Tibial artery (tissue), 4 donors: ENCODE results near the gene RNF31.

Source experiments
- DNase-seq, 2 donors: peaks; one replicate each; pipeline ENCODE4 v3.0.0-alpha.2; 2019
- H3K27ac ChIP-seq, 2 donors: fragments of 200-600 bp; sonication (generic) in 1 of 2; 1 replicate in 1 of 2; 2 replicates in 1 of 2; pipeline ENCODE4 v1.5.1; 2018 to 2019; ENCODE audit warnings: mild to moderate bottlenecking in 1 of 2
- H3K27me3 ChIP-seq, 2 donors: fragments of 200-600 bp; sonication (generic) in 1 of 2; one replicate each; pipeline versions ENCODE4 v1.5.1 to v1.6.0; 2016 to 2019
- H3K36me3 ChIP-seq, 3 donors: fragments of 200-600 bp; sonication (generic) in 2 of 3; one replicate each; pipeline ENCODE4 v1.5.1; 2016 to 2019; ENCODE audit warnings: mild to moderate bottlenecking in 2 of 3
- H3K4me1 ChIP-seq, 4 donors: fragments of 200-600 bp; sonication (generic) in 2 of 4; 1 replicate in 3 of 4; 2 replicates in 1 of 4; pipeline ENCODE4 v1.5.1; 2016 to 2019
- H3K4me3 ChIP-seq, 2 donors: fragments of 200-600 bp; sonication (generic) in 1 of 2; 1 replicate in 1 of 2; 2 replicates in 1 of 2; pipeline ENCODE4 v1.5.1; 2018 to 2019; ENCODE audit warnings: mild to moderate bottlenecking in 2 of 2
- H3K9me3 ChIP-seq, 3 donors: fragments of 200-600 bp; sonication (generic) in 1 of 3; one replicate each; pipeline ENCODE4 v1.5.1; 2016 to 2019
- intact Hi-C: fragments of 100-400 bp; cut with DNase I; formaldehyde crosslinking; loops from one replicate; pipeline ENCODE4 v1.15.0; 2023; ENCODE audit warnings: low total_unique reads
- TF ChIP-seq, protein P1 (sequence below), 2 experiments: fragments of 200-600 bp in 1 of 2; fragments of 450-650 bp in 1 of 2; IDR thresholded peaks; one replicate each; pipeline ENCODE4 v1.5.1; 2017 to 2019; ENCODE audit warnings: antibody characterized with exemption in 2 of 2, mild to moderate bottlenecking in 1 of 2, moderate library complexity in 1 of 2

RNF31 gene

DNA sequence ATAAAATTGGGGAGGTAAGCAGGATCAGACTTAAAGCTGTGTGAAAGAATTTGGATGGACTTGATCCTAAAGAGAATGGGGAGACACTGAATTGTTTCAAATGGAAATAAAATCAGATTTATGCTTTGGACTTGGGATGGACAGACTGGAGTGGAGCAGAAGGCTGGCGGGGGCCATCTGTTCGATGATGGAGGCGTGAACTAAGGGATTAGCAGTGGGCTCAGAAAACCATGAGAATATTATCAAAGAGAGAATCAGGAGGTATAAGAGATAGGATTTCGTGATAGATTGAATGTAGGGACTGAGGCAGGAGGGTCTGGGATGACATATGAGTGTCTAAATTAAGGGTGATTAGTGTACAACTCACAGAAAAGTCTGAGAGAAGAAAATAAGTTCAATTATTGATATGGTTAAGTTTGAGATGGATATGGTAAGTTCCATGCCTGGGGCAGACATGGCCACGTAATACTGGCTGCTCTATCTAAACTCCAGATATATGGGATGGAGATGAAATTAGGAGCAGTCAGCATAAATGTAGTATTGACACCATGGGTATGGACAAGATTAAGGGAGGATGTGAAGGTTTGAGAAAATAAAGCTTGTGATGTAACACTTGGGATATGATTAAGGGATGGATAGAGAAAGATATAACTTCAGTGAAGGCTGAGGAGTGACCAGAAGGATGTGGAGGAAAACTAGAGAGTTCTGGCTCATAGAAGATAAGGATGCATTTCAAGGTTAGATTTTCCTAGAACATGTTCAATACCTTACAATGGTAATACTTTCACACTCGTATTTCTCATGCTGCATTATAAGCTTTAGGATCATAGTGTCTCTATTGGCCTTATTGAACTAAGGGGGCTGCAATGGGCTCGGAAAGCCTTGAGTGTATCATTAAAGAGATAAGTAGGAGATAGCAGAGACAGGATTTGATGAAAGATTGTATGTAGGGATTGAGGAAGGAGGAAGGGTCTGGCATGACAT is 57.2 kb downstream of the RNF31 start:
- H3K4me3 ChIP-seq, result no peak overlapping the region
- TF ChIP-seq, protein P1, sequence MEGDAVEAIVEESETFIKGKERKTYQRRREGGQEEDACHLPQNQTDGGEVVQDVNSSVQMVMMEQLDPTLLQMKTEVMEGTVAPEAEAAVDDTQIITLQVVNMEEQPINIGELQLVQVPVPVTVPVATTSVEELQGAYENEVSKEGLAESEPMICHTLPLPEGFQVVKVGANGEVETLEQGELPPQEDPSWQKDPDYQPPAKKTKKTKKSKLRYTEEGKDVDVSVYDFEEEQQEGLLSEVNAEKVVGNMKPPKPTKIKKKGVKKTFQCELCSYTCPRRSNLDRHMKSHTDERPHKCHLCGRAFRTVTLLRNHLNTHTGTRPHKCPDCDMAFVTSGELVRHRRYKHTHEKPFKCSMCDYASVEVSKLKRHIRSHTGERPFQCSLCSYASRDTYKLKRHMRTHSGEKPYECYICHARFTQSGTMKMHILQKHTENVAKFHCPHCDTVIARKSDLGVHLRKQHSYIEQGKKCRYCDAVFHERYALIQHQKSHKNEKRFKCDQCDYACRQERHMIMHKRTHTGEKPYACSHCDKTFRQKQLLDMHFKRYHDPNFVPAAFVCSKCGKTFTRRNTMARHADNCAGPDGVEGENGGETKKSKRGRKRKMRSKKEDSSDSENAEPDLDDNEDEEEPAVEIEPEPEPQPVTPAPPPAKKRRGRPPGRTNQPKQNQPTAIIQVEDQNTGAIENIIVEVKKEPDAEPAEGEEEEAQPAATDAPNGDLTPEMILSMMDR (IDR thresholded peaks at IDR 0.05), result no peak
- H3K27ac ChIP-seq, result no peak overlapping the region
- intact Hi-C loops, result no loop called here
- H3K27me3 ChIP-seq, result no peaks in the 10 kb centered on the region
- peaks cover 38 to 52% (median 41%) of the 10 kb centered on the region in 3 donors for H3K36me3 ChIP-seq
- H3K4me1 ChIP-seq, result no peaks in the 10 kb centered on the region
- peak in 1 of 2 donors; percentile 11 for DNase-seq
- H3K9me3 ChIP-seq, result no peaks in the 10 kb centered on the region

GRCh38 chr14:24206260-24207103 is 59.2 kb downstream of the RNF31 start:
- intact Hi-C loops, result no loop called here
- no peaks in the 10 kb centered on the region for H3K4me1 ChIP-seq
- H3K27me3 ChIP-seq, result no peaks in the 10 kb centered on the region
- no peak overlapping the region for H3K27ac ChIP-seq
- DNase-seq, result peak in 1 of 2 donors; percentile 53
- H3K4me3 ChIP-seq, result no peak overlapping the region
- peaks cover 48 to 68% (median 53%) of the 10 kb centered on the region in 3 donors for H3K36me3 ChIP-seq
- TF ChIP-seq, protein P1 (IDR thresholded peaks at IDR 0.05), result no peak
- no peaks in the 10 kb centered on the region for H3K9me3 ChIP-seq

DNA sequence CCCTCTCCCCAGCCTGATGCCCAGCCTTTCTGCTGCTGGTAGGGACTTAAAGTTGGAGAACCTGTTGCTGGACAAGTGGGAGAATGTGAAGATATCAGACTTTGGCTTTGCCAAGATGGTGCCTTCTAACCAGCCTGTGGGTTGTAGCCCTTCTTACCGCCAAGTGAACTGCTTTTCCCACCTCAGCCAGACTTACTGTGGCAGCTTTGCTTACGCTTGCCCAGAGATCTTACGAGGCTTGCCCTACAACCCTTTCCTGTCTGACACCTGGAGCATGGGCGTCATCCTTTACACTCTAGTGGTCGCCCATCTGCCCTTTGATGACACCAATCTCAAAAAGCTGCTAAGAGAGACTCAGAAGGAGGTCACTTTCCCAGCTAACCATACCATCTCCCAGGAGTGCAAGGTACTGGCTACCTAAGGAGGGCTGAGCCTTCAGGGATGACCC is 59.8 kb downstream of the RNF31 start:
- H3K4me3 ChIP-seq, result no peak overlapping the region
- peaks cover 47 to 66% (median 52%) of the 10 kb centered on the region in 3 donors for H3K36me3 ChIP-seq
- intact Hi-C loops, result no loop called here
- no peaks in the 10 kb centered on the region for H3K9me3 ChIP-seq
- TF ChIP-seq, protein P1 (IDR thresholded peaks at IDR 0.05), result no peak
- no peak overlapping the region for H3K27ac ChIP-seq
- peaks cover 0 to 4% (median 3%) of the 10 kb centered on the region in 4 donors for H3K4me1 ChIP-seq
- DNase-seq, result peak in 1 of 2 donors; percentile 28
- no peaks in the 10 kb centered on the region for H3K27me3 ChIP-seq

- TF ChIP-seq, protein P1 (IDR thresholded peaks at IDR 0.05), result no peak
- Histone ChIP-seq H3K36me3 (peaks cover 43 to 61% (median 48%) of the 10 kb centered on the region in 3 donors), H3K27me3 (no peaks in the 10 kb centered on the region), H3K9me3 (no peaks in the 10 kb centered on the region), H3K4me1 (peaks cover 0 to 8% (median 7%) of the 10 kb centered on the region in 4 donors), H3K4me3 (no peak overlapping the region), H3K27ac (no peak overlapping the region)
- DNase-seq, result peak in 1 of 2 donors; percentile 29
- intact Hi-C loops, result no loop called here
Measured at GRCh38 chr14:24207625-24208024, 60.3 kb downstream of the RNF31 start.
